ENCODE data around the gene CFAP74.

DNA sequence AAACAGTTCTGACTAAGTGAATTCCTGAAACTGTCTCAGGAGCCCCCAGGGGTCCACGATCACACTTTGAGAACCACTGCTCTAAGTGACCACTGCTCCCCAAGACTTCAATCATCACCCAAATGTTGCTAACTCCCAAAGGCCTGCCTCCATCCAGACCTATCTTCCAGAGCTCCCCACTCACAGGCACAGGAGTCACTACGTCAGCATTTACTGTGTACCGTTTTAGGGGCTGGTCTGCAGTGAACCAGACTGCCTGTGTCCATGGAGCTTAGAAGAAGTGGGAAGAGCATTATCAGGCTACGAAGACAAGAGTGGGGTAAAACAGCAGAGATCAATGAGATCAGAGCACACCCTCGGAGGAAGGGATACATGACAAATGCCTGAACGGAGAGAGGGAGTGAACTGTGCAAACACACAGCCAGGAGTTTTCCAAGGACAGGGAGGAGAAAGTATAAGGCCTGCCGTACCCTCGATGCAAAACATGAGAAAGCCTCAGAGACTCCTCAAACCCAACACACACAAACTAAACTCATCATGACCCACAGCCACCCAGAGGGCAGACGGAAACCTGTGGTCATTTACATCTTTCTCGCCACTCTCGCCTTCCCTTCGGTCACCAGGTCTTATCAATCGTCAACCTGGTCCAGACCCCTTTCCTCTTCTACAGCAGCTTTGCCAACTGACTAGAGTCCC lies 122.8 kb downstream of the CFAP74 start:
- TF ChIP-seq, protein P1, sequence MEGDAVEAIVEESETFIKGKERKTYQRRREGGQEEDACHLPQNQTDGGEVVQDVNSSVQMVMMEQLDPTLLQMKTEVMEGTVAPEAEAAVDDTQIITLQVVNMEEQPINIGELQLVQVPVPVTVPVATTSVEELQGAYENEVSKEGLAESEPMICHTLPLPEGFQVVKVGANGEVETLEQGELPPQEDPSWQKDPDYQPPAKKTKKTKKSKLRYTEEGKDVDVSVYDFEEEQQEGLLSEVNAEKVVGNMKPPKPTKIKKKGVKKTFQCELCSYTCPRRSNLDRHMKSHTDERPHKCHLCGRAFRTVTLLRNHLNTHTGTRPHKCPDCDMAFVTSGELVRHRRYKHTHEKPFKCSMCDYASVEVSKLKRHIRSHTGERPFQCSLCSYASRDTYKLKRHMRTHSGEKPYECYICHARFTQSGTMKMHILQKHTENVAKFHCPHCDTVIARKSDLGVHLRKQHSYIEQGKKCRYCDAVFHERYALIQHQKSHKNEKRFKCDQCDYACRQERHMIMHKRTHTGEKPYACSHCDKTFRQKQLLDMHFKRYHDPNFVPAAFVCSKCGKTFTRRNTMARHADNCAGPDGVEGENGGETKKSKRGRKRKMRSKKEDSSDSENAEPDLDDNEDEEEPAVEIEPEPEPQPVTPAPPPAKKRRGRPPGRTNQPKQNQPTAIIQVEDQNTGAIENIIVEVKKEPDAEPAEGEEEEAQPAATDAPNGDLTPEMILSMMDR (IDR thresholded peaks at IDR 0.05): no peak
- TF ChIP-seq POLR2A (IDR thresholded peaks at IDR 0.05): no peak

Measured in Peyer's patch (tissue), 4 donors.